HepG2 (cell line): Measurements from ENCODE around the gene COBL. TPM values are rescaled to one million over a fixed set of nuclear protein-coding genes. Genes with fewer than 3 reads are reported as not detected.

ENCODE experiments used
- ATAC-seq: fragments of 200-7000 bp; cut with Tn5 transposase; 3 replicates; pipeline ENCODE4 v1.9.1; 2020; ENCODE audit warnings: mild to moderate bottlenecking, moderate library complexity
- BruUV-seq: library from RNA; stranded (reverse); fragments of 400-500 nt; replicated peaks from 2 replicates; lab custom pipeline; 2021; lab: Mats Ljungman, UMichigan
- CTCF ChIA-PET: fragments of 300-600 bp; formaldehyde crosslinking; extraction: SDS; loops from one replicate; lab custom pipeline; 2021; ENCODE audit warnings: low total read pairs, inconsistent platforms, low intra/inter-chr PET ratio; lab: Yijun Ruan, JAX
- POLR2A ChIA-PET: fragments of 350-600 bp; sonication (Branson Sonifier 250); formaldehyde crosslinking; loops from one replicate; lab custom pipeline; 2020; ENCODE audit warnings: antibody characterized with exemption, inconsistent platforms; lab: Yijun Ruan, JAX
- DNase-seq: peaks from one replicate; pipeline ENCODE4 v3.0.0-alpha.2; 2015; ENCODE audit warnings: low spot score
- FAIRE-seq: peaks from 3 replicates; lab custom pipeline; 2011; peaks lifted over from hg19 to GRCh38; lab: Jason Lieb, UNC
- H2AFZ ChIP-seq: one replicate; pipeline ENCODE4 v1.6.1; 2011; ENCODE audit warnings: low read length, inconsistent platforms
- H3K27ac ChIP-seq: fragments of 300-600 bp; 3 replicates; pipeline ENCODE4 v1.8.0; 2011; ENCODE audit warnings: mixed run types, mild to moderate bottlenecking, mixed read lengths, low read length, inconsistent platforms; ENCODE audit not compliant: insufficient read depth; ENCODE audit errors: extremely low read length
- H3K27me3 ChIP-seq, 2 experiments: fragments of 200-600 bp in 1 of 2; 2 replicates in 1 of 2; 3 replicates in 1 of 2; pipeline versions ENCODE4 v1.6.0 to v1.8.0; 2011; ENCODE audit warnings: low read length in 2 of 2, mild to moderate bottlenecking in 2 of 2, moderate library complexity in 2 of 2, inconsistent platforms in 1 of 2; ENCODE audit not compliant: insufficient read depth in 2 of 2, control insufficient read depth in 1 of 2
- H3K36me3 ChIP-seq, 2 experiments: fragments of 200-600 bp in 1 of 2; replicated peaks in 1 of 2; 2 replicates in 1 of 2; 3 replicates in 1 of 2; pipeline versions ENCODE4 v1.5.1 to v1.8.0; 2011; ENCODE audit warnings: low read length in 2 of 2, inconsistent platforms in 1 of 2; ENCODE audit not compliant: insufficient read depth in 2 of 2, control insufficient read depth in 1 of 2
- H3K4me1 ChIP-seq: 2 replicates; pipeline ENCODE4 v1.5.1; 2012; ENCODE audit warnings: low read length, inconsistent platforms; ENCODE audit not compliant: insufficient read depth
- H3K4me2 ChIP-seq: 2 replicates; pipeline ENCODE4 v1.6.0; 2011; ENCODE audit warnings: low read depth, low read length, inconsistent platforms
- H3K4me3 ChIP-seq, 3 experiments: fragments of 200-600 bp in 1 of 3; sonication (generic), shearing (Covaris generic) in 1 of 3; replicated peaks in 1 of 3; 2 replicates each; pipeline ENCODE4 v1.5.1; 2011 to 2016; ENCODE audit warnings: low read length in 3 of 3, inconsistent platforms in 2 of 3, low read depth in 2 of 3, mild to moderate bottlenecking in 2 of 3, control low read depth in 1 of 3, mixed read lengths in 1 of 3; ENCODE audit not compliant: insufficient read depth in 1 of 3
- H3K79me2 ChIP-seq: one replicate; pipeline ENCODE4 v1.6.1; 2011; ENCODE audit warnings: low read length, inconsistent platforms; ENCODE audit not compliant: insufficient read depth
- H3K9ac ChIP-seq: 2 replicates; pipeline ENCODE4 v1.6.0; 2011; ENCODE audit warnings: mild to moderate bottlenecking, low read depth, low read length, inconsistent platforms; ENCODE audit not compliant: insufficient read depth
- H3K9me3 ChIP-seq: 2 replicates; pipeline ENCODE4 v1.5.1; 2012; ENCODE audit warnings: mild to moderate bottlenecking, low read length
- H4K20me1 ChIP-seq: 2 replicates; pipeline ENCODE4 v1.6.0; 2011; ENCODE audit warnings: inconsistent platforms, mild to moderate bottlenecking, low read length, moderate library complexity; ENCODE audit not compliant: insufficient read depth
- DNMT3B ChIP-seq: conservative IDR thresholded peaks from 2 replicates; pipeline ENCODE4 v1.6.1; 2016; ENCODE audit warnings: missing biosample characterization, control low read depth
- HDAC2 ChIP-seq: sonication (generic); formaldehyde crosslinking; IDR thresholded peaks from 2 replicates; pipeline ENCODE4 v1.4.0; 2020; ENCODE audit warnings: missing genetic modification reagents
- NFKB2 ChIP-seq: sonication (generic); formaldehyde crosslinking; IDR thresholded peaks from 2 replicates; pipeline ENCODE4 v1.4.0; 2020; ENCODE audit warnings: missing genetic modification reagents, borderline replicate concordance
- RNF2 ChIP-seq: fragments of 450-650 bp; conservative IDR thresholded peaks from 2 replicates; pipeline ENCODE4 v1.6.1; 2016; ENCODE audit warnings: low read depth
- ZNF460 ChIP-seq: sonication (generic); formaldehyde crosslinking; IDR thresholded peaks from 2 replicates; pipeline ENCODE4 v1.5.1; 2020; ENCODE audit warnings: missing genetic modification reagents, mild to moderate bottlenecking, borderline replicate concordance
- ZNF556 ChIP-seq: sonication (generic); formaldehyde crosslinking; IDR thresholded peaks from 2 replicates; pipeline ENCODE4 v1.4.0; 2020; ENCODE audit warnings: mild to moderate bottlenecking, missing genetic modification reagents, borderline replicate concordance
- WGBS: methylation state at CpG from one replicate; pipeline ENCODE4 v1.1.6; 2017; ENCODE audit warnings: low lambda C conversion rate; 5-methylcytosine and 5-hydroxymethylcytosine counted together
- in situ Hi-C: cut with HindIII; loops from 2 replicates; pipeline ENCODE4 v1.10.0; 2017; ENCODE audit warnings: low pct_unique_long_range_greater_than_20kb; ENCODE audit not compliant: extremely low pct_ligation_motif_present
- intact Hi-C: fragments of 100-400 bp; cut with micrococcal nuclease; formaldehyde crosslinking; loops from one replicate; pipeline ENCODE4 v1.10.0; 2022; ENCODE audit not compliant: unreplicated experiment
- polyA plus RNA-seq, 8 experiments: library from polyadenylated mRNA; depleted of rRNA in 3 of 8; stranded (reverse) in 7 of 8; unstranded in 1 of 8; fragments of >200 nt; fragmentation: Illumina TruSeq in 4 of 8; extraction: Trizol in 4 of 8; gene quantifications; 2 replicates each; pipeline versions ENCODE4 v1.2.1 to v1.2.3, GENCODE V29; 2011 to 2016; ENCODE audit warnings: low read depth in 4 of 8, missing spikeins in 1 of 8, mixed read lengths in 1 of 8; ENCODE audit not compliant: insufficient read depth in 1 of 8
- total RNA-seq, 5 experiments: library from RNA; depleted of rRNA; stranded (reverse); fragments of >200 nt; fragmentation: Illumina TruSeq; extraction: Trizol; gene quantifications; 2 replicates each; pipeline ENCODE4 v1.2.3, GENCODE V29; 2016; ENCODE audit warnings: low read depth in 1 of 5
- TF ChIP-seq, protein P1 (sequence below): sonication (generic); formaldehyde crosslinking; IDR thresholded peaks from 2 replicates; pipeline ENCODE4 v1.5.1; 2020; ENCODE audit warnings: mild to moderate bottlenecking, missing genetic modification reagents, moderate library complexity
- TF ChIP-seq, protein P2 (sequence below): IDR thresholded peaks from 2 replicates; pipeline ENCODE4 v1.6.1; 2016; ENCODE audit warnings: low read depth
- TF ChIP-seq, protein P3 (sequence below): sonication (generic); formaldehyde crosslinking; IDR thresholded peaks from 2 replicates; pipeline ENCODE4 v1.4.0; 2020; ENCODE audit warnings: mild to moderate bottlenecking, missing genetic modification reagents
- TF ChIP-seq, protein P4 (sequence below): sonication (generic); formaldehyde crosslinking; IDR thresholded peaks from 2 replicates; pipeline ENCODE4 v1.4.0; 2020; ENCODE audit warnings: missing genetic modification reagents
- TF ChIP-seq, protein P5 (sequence below), 2 experiments: sonication (generic) in 1 of 2; formaldehyde crosslinking in 1 of 2; IDR thresholded peaks; 2 replicates each; pipeline versions ENCODE4 v1.5.1 to v1.6.1; 2011 to 2020; ENCODE audit warnings: borderline replicate concordance in 1 of 2, low read depth in 1 of 2, low read length in 1 of 2, mild to moderate bottlenecking in 1 of 2, missing genetic modification reagents in 1 of 2, moderate library complexity in 1 of 2
- TF ChIP-seq, protein P6 (sequence below): fragments of 450-650 bp; IDR thresholded peaks from 2 replicates; pipeline ENCODE4 v1.6.1; 2016

COBL gene
- total and polyA plus RNA-seq, 2 of the 13 experiments (the other 11 are each of a cell fraction or from before 2014, with no cell fraction given), result 3.8 to 4.9 TPM

DNA sequence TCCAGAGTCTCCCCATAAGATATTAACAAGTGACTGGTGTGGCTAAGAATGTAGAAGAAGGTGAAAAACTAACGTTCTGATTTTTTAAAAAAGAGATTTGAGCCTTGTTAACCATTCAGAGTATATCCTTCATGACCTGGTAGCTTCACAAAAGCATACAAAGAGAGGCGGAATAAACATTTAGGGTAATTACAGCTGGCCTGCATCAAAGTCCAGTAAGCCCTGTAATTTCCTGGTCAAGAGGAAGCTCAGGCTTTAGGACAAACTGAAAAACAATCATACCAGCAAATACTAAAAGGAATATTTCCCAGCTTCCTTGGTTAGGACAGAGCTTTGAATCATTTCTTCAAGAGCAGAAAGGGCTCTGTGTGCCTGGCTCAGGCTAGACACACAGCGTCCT lies 165.2 kb downstream of the COBL start:
- Histone ChIP-seq H3K4me2 (no peak overlapping the region), H3K36me3 (0 out of 5 replicates have a peak, but pooled peaks cover 0 to 9% of the 10 kb centered on the region in 2 experiments), H3K9ac (no peak overlapping the region), H3K79me2 (no peaks in the 10 kb centered on the region), H3K4me3 (no peak overlapping the region), H3K27ac (no peak overlapping the region), H2AFZ (no peak overlapping the region), H3K9me3 (peaks cover 20% of the 10 kb centered on the region), H3K27me3 (no peaks in the 10 kb centered on the region), H3K4me1 (peaks cover 9% of the 10 kb centered on the region; the same call in 1 of the 2 replicates), H4K20me1 (no peaks in the 10 kb centered on the region)
- CTCF ChIA-PET, result no interaction called here
- intact Hi-C loops (no loop called here), in situ Hi-C loops (loop anchor here (25.0 kb wide), 1 partner anchor 1039 kb away; no protein-coding TSS in a partner anchor)
- no peak for ATAC-seq
- no TSS peak for BruUV-seq
- DNase-seq, result no peak
- FAIRE-seq, result no peak
- POLR2A ChIA-PET, result no interaction called here
- WGBS, result 76% methylated on average over 3 of the region's 3 CpGs
- TF ChIP-seq ZNF460 (CRISPR knock-in tag) (no peak), DNMT3B (CRISPR knock-in tag) (no peak), RNF2 (no peak), HDAC2 (no peak), ZNF556 (CRISPR knock-in tag) (no peak), NFKB2 (CRISPR knock-in tag) (no peak)
- TF ChIP-seq, protein P1, sequence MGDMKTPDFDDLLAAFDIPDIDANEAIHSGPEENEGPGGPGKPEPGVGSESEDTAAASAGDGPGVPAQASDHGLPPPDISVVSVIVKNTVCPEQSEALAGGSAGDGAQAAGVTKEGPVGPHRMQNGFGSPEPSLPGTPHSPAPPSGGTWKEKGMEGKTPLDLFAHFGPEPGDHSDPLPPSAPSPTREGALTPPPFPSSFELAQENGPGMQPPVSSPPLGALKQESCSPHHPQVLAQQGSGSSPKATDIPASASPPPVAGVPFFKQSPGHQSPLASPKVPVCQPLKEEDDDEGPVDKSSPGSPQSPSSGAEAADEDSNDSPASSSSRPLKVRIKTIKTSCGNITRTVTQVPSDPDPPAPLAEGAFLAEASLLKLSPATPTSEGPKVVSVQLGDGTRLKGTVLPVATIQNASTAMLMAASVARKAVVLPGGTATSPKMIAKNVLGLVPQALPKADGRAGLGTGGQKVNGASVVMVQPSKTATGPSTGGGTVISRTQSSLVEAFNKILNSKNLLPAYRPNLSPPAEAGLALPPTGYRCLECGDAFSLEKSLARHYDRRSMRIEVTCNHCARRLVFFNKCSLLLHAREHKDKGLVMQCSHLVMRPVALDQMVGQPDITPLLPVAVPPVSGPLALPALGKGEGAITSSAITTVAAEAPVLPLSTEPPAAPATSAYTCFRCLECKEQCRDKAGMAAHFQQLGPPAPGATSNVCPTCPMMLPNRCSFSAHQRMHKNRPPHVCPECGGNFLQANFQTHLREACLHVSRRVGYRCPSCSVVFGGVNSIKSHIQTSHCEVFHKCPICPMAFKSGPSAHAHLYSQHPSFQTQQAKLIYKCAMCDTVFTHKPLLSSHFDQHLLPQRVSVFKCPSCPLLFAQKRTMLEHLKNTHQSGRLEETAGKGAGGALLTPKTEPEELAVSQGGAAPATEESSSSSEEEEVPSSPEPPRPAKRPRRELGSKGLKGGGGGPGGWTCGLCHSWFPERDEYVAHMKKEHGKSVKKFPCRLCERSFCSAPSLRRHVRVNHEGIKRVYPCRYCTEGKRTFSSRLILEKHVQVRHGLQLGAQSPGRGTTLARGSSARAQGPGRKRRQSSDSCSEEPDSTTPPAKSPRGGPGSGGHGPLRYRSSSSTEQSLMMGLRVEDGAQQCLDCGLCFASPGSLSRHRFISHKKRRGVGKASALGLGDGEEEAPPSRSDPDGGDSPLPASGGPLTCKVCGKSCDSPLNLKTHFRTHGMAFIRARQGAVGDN (CRISPR knock-in tag), result no peak
- TF ChIP-seq, protein P2, sequence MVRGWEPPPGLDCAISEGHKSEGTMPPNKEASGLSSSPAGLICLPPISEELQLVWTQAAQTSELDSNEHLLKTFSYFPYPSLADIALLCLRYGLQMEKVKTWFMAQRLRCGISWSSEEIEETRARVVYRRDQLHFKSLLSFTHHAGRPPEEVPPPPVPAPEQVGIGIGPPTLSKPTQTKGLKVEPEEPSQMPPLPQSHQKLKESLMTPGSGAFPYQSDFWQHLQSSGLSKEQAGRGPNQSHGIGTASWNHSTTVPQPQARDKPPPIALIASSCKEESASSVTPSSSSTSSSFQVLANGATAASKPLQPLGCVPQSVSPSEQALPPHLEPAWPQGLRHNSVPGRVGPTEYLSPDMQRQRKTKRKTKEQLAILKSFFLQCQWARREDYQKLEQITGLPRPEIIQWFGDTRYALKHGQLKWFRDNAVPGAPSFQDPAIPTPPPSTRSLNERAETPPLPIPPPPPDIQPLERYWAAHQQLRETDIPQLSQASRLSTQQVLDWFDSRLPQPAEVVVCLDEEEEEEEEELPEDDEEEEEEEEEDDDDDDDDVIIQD (CRISPR knock-in tag), result no peak
- TF ChIP-seq, protein P3, sequence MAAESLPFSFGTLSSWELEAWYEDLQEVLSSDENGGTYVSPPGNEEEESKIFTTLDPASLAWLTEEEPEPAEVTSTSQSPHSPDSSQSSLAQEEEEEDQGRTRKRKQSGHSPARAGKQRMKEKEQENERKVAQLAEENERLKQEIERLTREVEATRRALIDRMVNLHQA (CRISPR knock-in tag), result no peak
- TF ChIP-seq, protein P4, sequence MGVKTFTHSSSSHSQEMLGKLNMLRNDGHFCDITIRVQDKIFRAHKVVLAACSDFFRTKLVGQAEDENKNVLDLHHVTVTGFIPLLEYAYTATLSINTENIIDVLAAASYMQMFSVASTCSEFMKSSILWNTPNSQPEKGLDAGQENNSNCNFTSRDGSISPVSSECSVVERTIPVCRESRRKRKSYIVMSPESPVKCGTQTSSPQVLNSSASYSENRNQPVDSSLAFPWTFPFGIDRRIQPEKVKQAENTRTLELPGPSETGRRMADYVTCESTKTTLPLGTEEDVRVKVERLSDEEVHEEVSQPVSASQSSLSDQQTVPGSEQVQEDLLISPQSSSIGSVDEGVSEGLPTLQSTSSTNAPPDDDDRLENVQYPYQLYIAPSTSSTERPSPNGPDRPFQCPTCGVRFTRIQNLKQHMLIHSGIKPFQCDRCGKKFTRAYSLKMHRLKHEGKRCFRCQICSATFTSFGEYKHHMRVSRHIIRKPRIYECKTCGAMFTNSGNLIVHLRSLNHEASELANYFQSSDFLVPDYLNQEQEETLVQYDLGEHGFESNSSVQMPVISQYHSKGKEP (CRISPR knock-in tag), result no peak
- TF ChIP-seq, protein P5, sequence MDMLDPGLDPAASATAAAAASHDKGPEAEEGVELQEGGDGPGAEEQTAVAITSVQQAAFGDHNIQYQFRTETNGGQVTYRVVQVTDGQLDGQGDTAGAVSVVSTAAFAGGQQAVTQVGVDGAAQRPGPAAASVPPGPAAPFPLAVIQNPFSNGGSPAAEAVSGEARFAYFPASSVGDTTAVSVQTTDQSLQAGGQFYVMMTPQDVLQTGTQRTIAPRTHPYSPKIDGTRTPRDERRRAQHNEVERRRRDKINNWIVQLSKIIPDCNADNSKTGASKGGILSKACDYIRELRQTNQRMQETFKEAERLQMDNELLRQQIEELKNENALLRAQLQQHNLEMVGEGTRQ (IDR thresholded peaks at IDR 0.05; ENCODE audit: low read depth, low read length), result no peak
- TF ChIP-seq, protein P5 (CRISPR knock-in tag; IDR thresholded peaks at IDR 0.05; ENCODE audit: borderline replicate concordance), result no peak
- TF ChIP-seq, protein P6, sequence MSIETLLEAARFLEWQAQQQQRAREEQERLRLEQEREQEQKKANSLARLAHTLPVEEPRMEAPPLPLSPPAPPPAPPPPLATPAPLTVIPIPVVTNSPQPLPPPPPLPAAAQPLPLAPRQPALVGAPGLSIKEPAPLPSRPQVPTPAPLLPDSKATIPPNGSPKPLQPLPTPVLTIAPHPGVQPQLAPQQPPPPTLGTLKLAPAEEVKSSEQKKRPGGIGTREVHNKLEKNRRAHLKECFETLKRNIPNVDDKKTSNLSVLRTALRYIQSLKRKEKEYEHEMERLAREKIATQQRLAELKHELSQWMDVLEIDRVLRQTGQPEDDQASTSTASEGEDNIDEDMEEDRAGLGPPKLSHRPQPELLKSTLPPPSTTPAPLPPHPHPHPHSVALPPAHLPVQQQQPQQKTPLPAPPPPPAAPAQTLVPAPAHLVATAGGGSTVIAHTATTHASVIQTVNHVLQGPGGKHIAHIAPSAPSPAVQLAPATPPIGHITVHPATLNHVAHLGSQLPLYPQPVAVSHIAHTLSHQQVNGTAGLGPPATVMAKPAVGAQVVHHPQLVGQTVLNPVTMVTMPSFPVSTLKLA, result no peak
